Measurements from ENCODE around the gene CRP.
"Not testable (repeated sequence)": the region's sequence is repeated elsewhere in the genome, so short reads cannot be mapped to it uniquely, and the experiment has no call there.

The CRP gene

GRCh38 chr1:159746666-159747065 is 32.3 kb upstream of the CRP start:
- Histone ChIP-seq H3K4me1 (ENCODE audit: control insufficient read depth in 1 of 2, insufficient read depth in 2 of 2, low read length in 2 of 2) (peaks cover 0 to 2% of the 10 kb centered on the region in 2 donors), H3K4me3 (ENCODE audit: low read depth in 1 of 2, low read length in 2 of 2) (no peak overlapping the region), H3K36me3 (ENCODE audit: control insufficient read depth in 1 of 2, insufficient read depth in 2 of 2, low read length in 2 of 2) (no peaks in the 10 kb centered on the region), H3K9me3 (ENCODE audit: control insufficient read depth in 1 of 2, low read length in 2 of 2) (no peaks in the 10 kb centered on the region), H3K9ac (ENCODE audit: low read depth in 1 of 2, low read length in 2 of 2) (no peak overlapping the region), H3K27me3 (ENCODE audit: control insufficient read depth in 1 of 2, insufficient read depth in 2 of 2, low read length in 2 of 2) (no peaks in the 10 kb centered on the region), H3K27ac (ENCODE audit: low read depth, low read length) (no peak overlapping the region)

- no peak overlapping the region for H3K27ac ChIP-seq (ENCODE audit: low read depth, low read length)
- no peaks in the 10 kb centered on the region for H3K9me3 ChIP-seq (ENCODE audit: control insufficient read depth in 1 of 2, low read length in 2 of 2)
- no peaks in the 10 kb centered on the region for H3K27me3 ChIP-seq (ENCODE audit: control insufficient read depth in 1 of 2, insufficient read depth in 2 of 2, low read length in 2 of 2)
- no peaks in the 10 kb centered on the region for H3K4me1 ChIP-seq (ENCODE audit: control insufficient read depth in 1 of 2, insufficient read depth in 2 of 2, low read length in 2 of 2)
- H3K9ac ChIP-seq (ENCODE audit: low read depth in 1 of 2, low read length in 2 of 2): no peak overlapping the region
- no peak overlapping the region for H3K4me3 ChIP-seq (ENCODE audit: low read depth in 1 of 2, low read length in 2 of 2)
- no peaks in the 10 kb centered on the region for H3K36me3 ChIP-seq (ENCODE audit: control insufficient read depth in 1 of 2, insufficient read depth in 2 of 2, low read length in 2 of 2)
Measured at GRCh38 chr1:159743651-159744410, 29.4 kb upstream of the CRP start.

- Histone ChIP-seq H3K27me3 (ENCODE audit: control insufficient read depth in 1 of 2, insufficient read depth in 2 of 2, low read length in 2 of 2) (no peaks in the 10 kb centered on the region), H3K9me3 (ENCODE audit: control insufficient read depth in 1 of 2, low read length in 2 of 2) (no peaks in the 10 kb centered on the region), H3K27ac (ENCODE audit: low read depth, low read length) (no peak overlapping the region), H3K36me3 (ENCODE audit: control insufficient read depth in 1 of 2, insufficient read depth in 2 of 2, low read length in 2 of 2) (no peaks in the 10 kb centered on the region), H3K4me1 (ENCODE audit: control insufficient read depth in 1 of 2, insufficient read depth in 2 of 2, low read length in 2 of 2) (no peaks in the 10 kb centered on the region), H3K9ac (ENCODE audit: low read depth in 1 of 2, low read length in 2 of 2) (no peak overlapping the region), H3K4me3 (ENCODE audit: low read depth in 1 of 2, low read length in 2 of 2) (no peak overlapping the region)
Measured at GRCh38 chr1:159737238-159737916, 23.0 kb upstream of the CRP start.

DNA sequence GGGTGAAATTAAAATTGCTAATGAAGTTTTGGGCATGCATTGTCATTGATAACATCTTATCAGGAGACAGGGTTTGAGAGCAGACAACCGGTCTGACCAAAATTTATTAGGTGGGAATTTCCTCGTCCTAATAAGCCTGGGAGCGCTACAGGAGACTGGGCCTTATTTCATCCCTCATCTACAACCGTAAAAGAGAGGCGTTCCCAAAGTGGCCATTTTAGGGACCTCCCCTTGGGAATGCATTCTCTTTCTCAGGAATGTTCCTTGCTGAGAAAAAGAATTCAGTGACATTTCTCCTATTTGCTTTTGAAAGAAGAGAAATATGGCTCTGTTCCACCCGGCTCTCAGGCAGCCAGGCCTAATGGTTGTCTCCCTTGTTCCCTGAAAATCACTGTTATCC is 8.8 kb upstream of the CRP start:
- H3K27me3 ChIP-seq (ENCODE audit: control insufficient read depth in 1 of 2, insufficient read depth in 2 of 2, low read length in 2 of 2); H3K9ac ChIP-seq (ENCODE audit: low read depth in 1 of 2, low read length in 2 of 2): not testable (repeated sequence)

GRCh38 chr1:159719990-159720389 is 5.6 kb upstream of the CRP start:
- Histone ChIP-seq H3K4me1 (ENCODE audit: control insufficient read depth in 1 of 2, insufficient read depth in 2 of 2, low read length in 2 of 2) (no peaks in the 10 kb centered on the region), H3K27ac (ENCODE audit: low read depth, low read length) (no peak overlapping the region), H3K9ac (ENCODE audit: low read depth in 1 of 2, low read length in 2 of 2) (no peak overlapping the region), H3K9me3 (ENCODE audit: control insufficient read depth in 1 of 2, low read length in 2 of 2) (peaks cover 10 to 17% of the 10 kb centered on the region in 2 donors), H3K4me3 (ENCODE audit: low read depth in 1 of 2, low read length in 2 of 2) (no peak overlapping the region), H3K36me3 (ENCODE audit: control insufficient read depth in 1 of 2, insufficient read depth in 2 of 2, low read length in 2 of 2) (no peaks in the 10 kb centered on the region), H3K27me3 (ENCODE audit: control insufficient read depth in 1 of 2, insufficient read depth in 2 of 2, low read length in 2 of 2) (no peaks in the 10 kb centered on the region)

More for the DNA sequence above, 8.8 kb upstream of the CRP start:
- H3K36me3 ChIP-seq (ENCODE audit: control insufficient read depth in 1 of 2, insufficient read depth in 2 of 2, low read length in 2 of 2); H3K27ac ChIP-seq (ENCODE audit: low read depth, low read length); H3K4me3 ChIP-seq (ENCODE audit: low read depth in 1 of 2, low read length in 2 of 2); H3K4me1 ChIP-seq (ENCODE audit: control insufficient read depth in 1 of 2, insufficient read depth in 2 of 2, low read length in 2 of 2): not testable (repeated sequence)
- peaks cover 8 to 14% of the 10 kb centered on the region in 2 donors for H3K9me3 ChIP-seq (ENCODE audit: control insufficient read depth in 1 of 2, low read length in 2 of 2)

DNA sequence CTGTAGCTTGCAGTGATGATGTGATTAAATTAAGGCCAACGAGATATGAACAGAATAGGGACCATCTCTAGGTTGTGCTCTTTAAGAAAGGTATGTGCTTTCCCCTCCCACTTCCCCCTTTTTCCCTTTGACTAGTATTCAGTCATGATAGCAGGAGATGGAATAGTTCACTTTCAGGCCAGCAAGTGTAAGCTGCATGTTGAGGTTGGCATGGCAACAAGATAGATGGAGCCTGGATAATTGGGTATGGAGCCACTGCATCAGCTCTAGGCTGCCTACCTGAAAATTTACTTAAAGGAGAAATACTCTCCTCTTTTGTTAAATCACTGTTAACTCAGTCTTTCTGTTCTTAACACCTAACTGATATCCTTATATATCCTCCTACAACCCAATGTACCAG is 1.5 kb upstream of the CRP start:
- Histone ChIP-seq H3K36me3 (ENCODE audit: control insufficient read depth in 1 of 2, insufficient read depth in 2 of 2, low read length in 2 of 2) (no peaks in the 10 kb centered on the region), H3K4me1 (ENCODE audit: control insufficient read depth in 1 of 2, insufficient read depth in 2 of 2, low read length in 2 of 2) (peaks cover 0 to 3% of the 10 kb centered on the region in 2 donors), H3K9me3 (ENCODE audit: control insufficient read depth in 1 of 2, low read length in 2 of 2) (peaks cover 5 to 12% of the 10 kb centered on the region in 2 donors), H3K9ac (ENCODE audit: low read depth in 1 of 2, low read length in 2 of 2) (no peak overlapping the region), H3K27ac (ENCODE audit: low read depth, low read length) (no peak overlapping the region), H3K27me3 (ENCODE audit: control insufficient read depth in 1 of 2, insufficient read depth in 2 of 2, low read length in 2 of 2) (no peaks in the 10 kb centered on the region), H3K4me3 (ENCODE audit: low read depth in 1 of 2, low read length in 2 of 2) (no peak overlapping the region)

DNA sequence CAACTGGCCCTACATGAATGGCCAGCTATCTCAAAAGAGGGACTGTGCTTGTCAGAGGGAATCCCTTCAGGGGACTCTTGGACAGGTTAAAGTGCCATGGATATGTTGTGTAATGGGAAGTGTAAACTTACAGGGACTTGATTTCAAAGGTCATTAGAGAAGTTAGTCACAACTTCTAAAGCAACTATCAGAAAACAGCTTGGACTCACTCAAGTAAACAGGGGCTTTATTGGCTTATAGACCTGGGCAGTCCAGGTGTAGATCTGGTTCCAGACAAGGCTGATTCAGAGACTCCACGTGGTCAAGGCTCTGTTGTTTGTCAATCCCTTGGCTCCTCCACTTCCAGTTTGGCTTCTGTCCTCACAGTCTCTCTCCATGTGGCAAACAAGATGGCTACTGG is 2.3 kb downstream of the CRP start:
- no peaks in the 10 kb centered on the region for H3K36me3 ChIP-seq (ENCODE audit: control insufficient read depth in 1 of 2, insufficient read depth in 2 of 2, low read length in 2 of 2)
- H3K27ac ChIP-seq (ENCODE audit: low read depth, low read length): no peak overlapping the region
- H3K27me3 ChIP-seq (ENCODE audit: control insufficient read depth in 1 of 2, insufficient read depth in 2 of 2, low read length in 2 of 2): no peaks in the 10 kb centered on the region
- H3K4me3 ChIP-seq (ENCODE audit: low read depth in 1 of 2, low read length in 2 of 2): no peak overlapping the region
- H3K4me1 ChIP-seq (ENCODE audit: control insufficient read depth in 1 of 2, insufficient read depth in 2 of 2, low read length in 2 of 2): peaks cover 0 to 3% of the 10 kb centered on the region in 2 donors
- H3K9me3 ChIP-seq (ENCODE audit: control insufficient read depth in 1 of 2, low read length in 2 of 2): no peaks in the 10 kb centered on the region
- no peak overlapping the region for H3K9ac ChIP-seq (ENCODE audit: low read depth in 1 of 2, low read length in 2 of 2)

GRCh38 chr1:159707472-159708260 is 6.7 kb downstream of the CRP start:
- H3K27me3 ChIP-seq (ENCODE audit: control insufficient read depth in 1 of 2, insufficient read depth in 2 of 2, low read length in 2 of 2): no peaks in the 10 kb centered on the region
- no peaks in the 10 kb centered on the region for H3K9me3 ChIP-seq (ENCODE audit: control insufficient read depth in 1 of 2, low read length in 2 of 2)
- H3K27ac ChIP-seq (ENCODE audit: low read depth, low read length): no peak overlapping the region
- H3K36me3 ChIP-seq (ENCODE audit: control insufficient read depth in 1 of 2, insufficient read depth in 2 of 2, low read length in 2 of 2): no peaks in the 10 kb centered on the region
- no peak overlapping the region for H3K4me3 ChIP-seq (ENCODE audit: low read depth in 1 of 2, low read length in 2 of 2)
- peaks cover 0 to 3% of the 10 kb centered on the region in 2 donors for H3K4me1 ChIP-seq (ENCODE audit: control insufficient read depth in 1 of 2, insufficient read depth in 2 of 2, low read length in 2 of 2)
- H3K9ac ChIP-seq (ENCODE audit: low read depth in 1 of 2, low read length in 2 of 2): no peak overlapping the region

DNA sequence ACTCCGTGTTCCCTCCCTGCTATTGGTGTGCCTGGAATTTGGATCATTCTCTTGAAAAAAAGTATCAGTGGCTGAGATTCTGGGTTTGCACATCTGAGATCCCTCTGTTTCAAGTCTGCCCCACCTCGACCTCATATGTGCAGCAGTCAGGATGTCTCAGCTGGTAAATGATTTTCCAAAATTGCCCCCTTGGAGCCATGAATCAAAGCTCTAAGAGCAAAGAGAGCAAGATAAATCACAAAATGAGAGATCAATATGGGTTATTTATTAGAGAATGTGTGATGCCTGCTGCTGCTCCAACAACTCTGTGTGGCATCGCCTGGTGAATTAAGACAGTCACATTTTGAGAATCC is 8.5 kb downstream of the CRP start:
- Histone ChIP-seq H3K27me3 (ENCODE audit: control insufficient read depth in 1 of 2, insufficient read depth in 2 of 2, low read length in 2 of 2) (no peaks in the 10 kb centered on the region), H3K4me3 (ENCODE audit: low read depth in 1 of 2, low read length in 2 of 2) (no peak overlapping the region), H3K27ac (ENCODE audit: low read depth, low read length) (no peak overlapping the region), H3K36me3 (ENCODE audit: control insufficient read depth in 1 of 2, insufficient read depth in 2 of 2, low read length in 2 of 2) (no peaks in the 10 kb centered on the region), H3K9me3 (ENCODE audit: control insufficient read depth in 1 of 2, low read length in 2 of 2) (no peaks in the 10 kb centered on the region), H3K9ac (ENCODE audit: low read depth in 1 of 2, low read length in 2 of 2) (no peak overlapping the region), H3K4me1 (ENCODE audit: control insufficient read depth in 1 of 2, insufficient read depth in 2 of 2, low read length in 2 of 2) (no peaks in the 10 kb centered on the region)

- H3K9ac ChIP-seq (ENCODE audit: low read depth in 1 of 2, low read length in 2 of 2): no peak overlapping the region
- no peak overlapping the region for H3K4me3 ChIP-seq (ENCODE audit: low read depth in 1 of 2, low read length in 2 of 2)
- H3K4me1 ChIP-seq (ENCODE audit: control insufficient read depth in 1 of 2, insufficient read depth in 2 of 2, low read length in 2 of 2): no peaks in the 10 kb centered on the region
- no peaks in the 10 kb centered on the region for H3K36me3 ChIP-seq (ENCODE audit: control insufficient read depth in 1 of 2, insufficient read depth in 2 of 2, low read length in 2 of 2)
- no peaks in the 10 kb centered on the region for H3K9me3 ChIP-seq (ENCODE audit: control insufficient read depth in 1 of 2, low read length in 2 of 2)
- no peaks in the 10 kb centered on the region for H3K27me3 ChIP-seq (ENCODE audit: control insufficient read depth in 1 of 2, insufficient read depth in 2 of 2, low read length in 2 of 2)
- no peak overlapping the region for H3K27ac ChIP-seq (ENCODE audit: low read depth, low read length)
Measured at GRCh38 chr1:159705251-159705903, 9.0 kb downstream of the CRP start.

Measured in duodenal mucosa (tissue), 2 donors.